B cell (primary cell): ENCODE results near the gene NOC2L. TPM values are rescaled to one million over a fixed set of nuclear protein-coding genes. Genes with fewer than 3 reads are reported as not detected.

Experiments used
- ATAC-seq: fragments of 200-7000 bp; cut with Tn5 transposase; one replicate; pipeline ENCODE4 v1.10.0; 2021; ENCODE audit warnings: low read depth, mild to moderate bottlenecking, moderate number of reproducible peaks, moderate library complexity
- CTCF ChIA-PET: fragments of 350-600 bp; sonication (Branson Sonifier 250); formaldehyde crosslinking; loops from one replicate; lab custom pipeline; 2021; ENCODE audit warnings: antibody characterized with exemption, inconsistent platforms; lab: Charles Lee
- POLR2A ChIA-PET: fragments of 350-600 bp; sonication (Branson Sonifier 250); formaldehyde crosslinking; loops from one replicate; lab custom pipeline; 2021; ENCODE audit warnings: antibody characterized with exemption; lab: Charles Lee
- DNase-seq: peaks from one replicate; pipeline ENCODE4 v3.0.0; 2013
- H2AFZ ChIP-seq: 2 replicates; pipeline ENCODE4 v1.6.1; 2012; ENCODE audit warnings: mild to moderate bottlenecking, low read depth, low read length; ENCODE audit not compliant: insufficient read depth, poor library complexity, severe bottlenecking
- H3K27ac ChIP-seq, 2 donors: 1 replicate in 1 of 2; 2 replicates in 1 of 2; pipeline ENCODE4 v1.5.1; 2012 to 2013; ENCODE audit warnings: low read length in 2 of 2, mild to moderate bottlenecking in 2 of 2, moderate library complexity in 1 of 2
- H3K27me3 ChIP-seq, 4 experiments: fragments of 200-600 bp in 1 of 4; sonication (generic) in 1 of 4; replicated peaks in 1 of 4; 1 replicate in 2 of 4; 2 replicates in 2 of 4; pipeline versions ENCODE4 v1.6.1 to v1.7.0; 2013 to 2016; ENCODE audit warnings: low read length in 3 of 4, mild to moderate bottlenecking in 2 of 4, mixed read lengths in 1 of 4, moderate library complexity in 1 of 4; ENCODE audit not compliant: insufficient read depth in 4 of 4, control insufficient read depth in 3 of 4; ENCODE audit errors: control extremely low read depth in 1 of 4
- H3K36me3 ChIP-seq, 2 experiments: replicated peaks in 1 of 2; 1 replicate in 1 of 2; 2 replicates in 1 of 2; pipeline versions ENCODE4 v1.6.1 to v1.7.1; 2013; ENCODE audit warnings: low read length in 1 of 2; ENCODE audit not compliant: insufficient read depth in 2 of 2, control insufficient read depth in 1 of 2; ENCODE audit errors: control extremely low read depth in 1 of 2, extremely low read depth in 1 of 2
- H3K4me1 ChIP-seq, 2 donors: fragments of 200-600 bp in 1 of 2; sonication (generic) in 1 of 2; 1 replicate in 1 of 2; 2 replicates in 1 of 2; pipeline versions ENCODE4 v1.5.1 to v1.6.1; 2013 to 2017; ENCODE audit warnings: low read length in 2 of 2; ENCODE audit not compliant: control insufficient read depth in 2 of 2, insufficient read depth in 2 of 2
- H3K4me2 ChIP-seq: replicated peaks from 2 replicates; pipeline ENCODE3; 2012; ENCODE audit warnings: mild to moderate bottlenecking, low read depth, low read length; ENCODE audit not compliant: poor library complexity, severe bottlenecking
- H3K4me3 ChIP-seq, 5 experiments: fragments of 200-600 bp in 1 of 5; sonication (generic) in 1 of 5; 1 replicate in 3 of 5; 2 replicates in 2 of 5; pipeline versions ENCODE4 v1.5.1 to v1.7.0; 2011 to 2016; ENCODE audit warnings: low read length in 4 of 5, mild to moderate bottlenecking in 4 of 5, low read depth in 2 of 5, control low read depth in 1 of 5, moderate library complexity in 1 of 5; ENCODE audit not compliant: insufficient read depth in 1 of 5; ENCODE audit errors: control extremely low read depth in 1 of 5, extremely low read depth in 1 of 5
- H3K79me2 ChIP-seq: fragments of 200-600 bp; sonication (generic); one replicate; pipeline ENCODE4 v1.6.0; 2016; ENCODE audit warnings: low read length; ENCODE audit not compliant: control insufficient read depth, insufficient read depth
- H3K9ac ChIP-seq: fragments of 200-600 bp; sonication (generic); 2 replicates; pipeline ENCODE4 v1.6.1; 2017; ENCODE audit warnings: mild to moderate bottlenecking, low read length, moderate library complexity
- H3K9me3 ChIP-seq, 3 donors: one replicate each; pipeline versions ENCODE4 v1.6.1 to v1.7.1; 2013; ENCODE audit warnings: low read length in 2 of 3; ENCODE audit not compliant: control insufficient read depth in 2 of 3, insufficient read depth in 1 of 3; ENCODE audit errors: control extremely low read depth in 1 of 3
- H4K20me1 ChIP-seq: 2 replicates; pipeline ENCODE4 v1.6.0; 2012; ENCODE audit warnings: mild to moderate bottlenecking, low read length; ENCODE audit not compliant: insufficient read depth, control insufficient read depth, poor library complexity, severe bottlenecking
- H3K27ac Mint-ChIP-seq: one replicate; pipeline ENCODE4 v1.8.0; 2021; ENCODE audit warnings: mixed read lengths
- H3K27me3 Mint-ChIP-seq: one replicate; pipeline ENCODE4 v1.8.0; 2021; ENCODE audit warnings: mixed read lengths
- H3K4me1 Mint-ChIP-seq: one replicate; pipeline ENCODE4 v1.8.0; 2021; ENCODE audit warnings: mixed read lengths
- H3K4me3 Mint-ChIP-seq: one replicate; pipeline ENCODE4 v1.8.0; 2021; ENCODE audit warnings: mixed read lengths
- H3K9me3 Mint-ChIP-seq: one replicate; pipeline ENCODE4 v1.8.0; 2022; ENCODE audit warnings: mixed read lengths; ENCODE audit not compliant: insufficient read depth
- EZH2 ChIP-seq: IDR thresholded peaks from 2 replicates; pipeline ENCODE4 v1.6.1; 2012; ENCODE audit warnings: borderline replicate concordance, low read depth, mild to moderate bottlenecking, moderate library complexity, low read length; ENCODE audit not compliant: insufficient read depth, poor library complexity, severe bottlenecking
- WGBS: methylation state at CpG from one replicate; pipeline ENCODE4 v1.1.5; 2013; ENCODE audit warnings: missing lambda C conversion rate; ENCODE audit not compliant: insufficient coverage; 5-methylcytosine and 5-hydroxymethylcytosine counted together
- intact Hi-C: fragments of 100-400 bp; cut with micrococcal nuclease; formaldehyde crosslinking; loops from one replicate; pipeline ENCODE4 v1.10.0; 2022
- polyA plus RNA-seq: library from polyadenylated mRNA; depleted of rRNA; stranded (reverse); fragments of >200 nt; gene quantifications from 2 replicates; pipeline ENCODE4 v1.2.3, GENCODE V29; 2012
- total RNA-seq, 2 donors: library from RNA; stranded (reverse); fragments of 120-200 nt in 1 of 2; gene quantifications; 1 replicate in 1 of 2; 2 replicates in 1 of 2; pipeline versions ENCODE4 v1.2.3 to v1.2.4, GENCODE V29; 2013 to 2022
- TF ChIP-seq, protein P1 (sequence below): fragments of 200-600 bp; IDR thresholded peaks from one replicate; pipeline ENCODE4 v1.8.0; 2022; ENCODE audit warnings: antibody characterized with exemption, mild to moderate bottlenecking

The NOC2L gene
- total and polyA plus RNA-seq, 2 donors (not counting 1 experiment from before 2014, with no cell fraction given) = 48.0 to 64.1 TPM

DNA sequence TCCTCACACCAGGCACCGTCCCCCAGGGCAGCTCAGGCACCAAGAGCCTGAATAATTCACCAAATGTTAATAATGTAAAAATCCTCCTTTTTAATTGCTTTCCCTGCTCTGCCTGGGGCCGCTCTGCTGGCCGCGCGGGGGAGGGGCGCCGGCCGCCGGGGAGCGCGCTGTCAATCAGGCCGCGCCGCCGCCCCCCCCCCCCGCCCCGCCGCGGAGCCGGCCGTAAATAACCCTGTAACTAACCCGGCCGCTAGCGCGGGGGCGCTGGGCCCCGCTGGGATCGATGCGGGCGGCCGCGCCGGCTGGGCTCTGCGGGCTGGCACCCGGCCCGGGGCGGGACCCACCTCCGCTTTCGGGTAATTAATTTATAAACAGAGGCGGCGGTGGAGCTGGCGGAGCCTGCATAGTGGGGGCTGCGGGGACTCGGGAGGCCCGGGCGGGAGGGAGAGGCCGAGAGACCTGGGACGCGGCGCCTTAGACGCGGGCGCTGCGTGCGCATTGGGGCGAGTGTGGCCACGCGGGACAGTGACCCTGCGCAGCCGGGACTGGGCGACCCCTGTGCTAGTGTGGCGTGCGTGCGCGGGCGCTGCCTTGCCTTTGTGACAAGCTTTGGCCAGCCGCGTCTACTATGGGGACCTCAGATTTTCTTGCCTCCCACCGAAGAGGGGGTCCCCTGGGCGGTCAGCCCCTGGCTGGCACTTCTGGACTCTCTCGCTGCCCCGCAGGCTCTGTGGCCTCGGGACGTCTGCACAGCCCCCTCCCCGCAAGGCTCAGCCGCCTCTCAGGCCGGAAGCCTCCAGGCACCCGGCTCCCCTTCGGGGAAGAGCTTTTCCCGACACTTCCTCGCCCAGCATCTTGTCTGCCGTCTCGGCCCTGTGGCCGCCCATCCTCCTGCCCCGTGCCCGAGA is 18.7 kb downstream of the NOC2L start:
- ATAC-seq (peak; percentile 31), DNase-seq (peak; percentile 68)
- under 1% methylated on average over 85 of the region's 86 CpGs for WGBS
- peak overlapping the region; percentile 86 for H3K4me3 Mint-ChIP-seq
- Histone ChIP-seq H3K9me3 (peaks cover 0 to 6% (median 0%) of the 10 kb centered on the region in 3 donors), H3K4me2 (peak overlapping the region; percentile 90), H3K4me1 (peaks cover 31 to 34% of the 10 kb centered on the region in 2 donors), H3K4me3 (peak overlapping the region in 3 of 5 experiments; percentile 34 to 56 (median 47)), H3K27ac (no peak overlapping the region), H3K9ac (peak overlapping the region; percentile 62), H3K36me3 (peaks cover 0 to 6% of the 10 kb centered on the region in 2 experiments), H4K20me1 (peaks cover 7% of the 10 kb centered on the region), H2AFZ (peak overlapping the region; percentile 28), H3K27me3 (peaks cover 0 to 64% (median 22%) of the 10 kb centered on the region in 4 experiments), H3K79me2 (no peaks in the 10 kb centered on the region)
- no peak overlapping the region for H3K27ac Mint-ChIP-seq
- intact Hi-C loops = no loop called here
- peaks cover 14% of the 10 kb centered on the region for H3K4me1 Mint-ChIP-seq
- CTCF ChIA-PET = interaction anchor here (1.7 kb wide), 1 partner anchor 71 kb away, joined by 6 read pairs; no protein-coding TSS in a partner anchor
- peaks cover 22% of the 10 kb centered on the region for H3K27me3 Mint-ChIP-seq
- no peak for TF ChIP-seq EZH2
- TF ChIP-seq, protein P1, sequence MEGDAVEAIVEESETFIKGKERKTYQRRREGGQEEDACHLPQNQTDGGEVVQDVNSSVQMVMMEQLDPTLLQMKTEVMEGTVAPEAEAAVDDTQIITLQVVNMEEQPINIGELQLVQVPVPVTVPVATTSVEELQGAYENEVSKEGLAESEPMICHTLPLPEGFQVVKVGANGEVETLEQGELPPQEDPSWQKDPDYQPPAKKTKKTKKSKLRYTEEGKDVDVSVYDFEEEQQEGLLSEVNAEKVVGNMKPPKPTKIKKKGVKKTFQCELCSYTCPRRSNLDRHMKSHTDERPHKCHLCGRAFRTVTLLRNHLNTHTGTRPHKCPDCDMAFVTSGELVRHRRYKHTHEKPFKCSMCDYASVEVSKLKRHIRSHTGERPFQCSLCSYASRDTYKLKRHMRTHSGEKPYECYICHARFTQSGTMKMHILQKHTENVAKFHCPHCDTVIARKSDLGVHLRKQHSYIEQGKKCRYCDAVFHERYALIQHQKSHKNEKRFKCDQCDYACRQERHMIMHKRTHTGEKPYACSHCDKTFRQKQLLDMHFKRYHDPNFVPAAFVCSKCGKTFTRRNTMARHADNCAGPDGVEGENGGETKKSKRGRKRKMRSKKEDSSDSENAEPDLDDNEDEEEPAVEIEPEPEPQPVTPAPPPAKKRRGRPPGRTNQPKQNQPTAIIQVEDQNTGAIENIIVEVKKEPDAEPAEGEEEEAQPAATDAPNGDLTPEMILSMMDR = no peak
- no peaks in the 10 kb centered on the region for H3K9me3 Mint-ChIP-seq
- POLR2A ChIA-PET = interaction anchor here (0.9 kb wide), 1 partner anchor 18 kb away, joined by 6 read pairs; the partner anchor contains the start of gene NOC2L
